ENCODE measurements around the gene SYF2.
"Not testable (repeated sequence)": the region's sequence is repeated elsewhere in the genome, so short reads cannot be mapped to it uniquely, and the experiment has no call there.

SYF2 gene

DNA sequence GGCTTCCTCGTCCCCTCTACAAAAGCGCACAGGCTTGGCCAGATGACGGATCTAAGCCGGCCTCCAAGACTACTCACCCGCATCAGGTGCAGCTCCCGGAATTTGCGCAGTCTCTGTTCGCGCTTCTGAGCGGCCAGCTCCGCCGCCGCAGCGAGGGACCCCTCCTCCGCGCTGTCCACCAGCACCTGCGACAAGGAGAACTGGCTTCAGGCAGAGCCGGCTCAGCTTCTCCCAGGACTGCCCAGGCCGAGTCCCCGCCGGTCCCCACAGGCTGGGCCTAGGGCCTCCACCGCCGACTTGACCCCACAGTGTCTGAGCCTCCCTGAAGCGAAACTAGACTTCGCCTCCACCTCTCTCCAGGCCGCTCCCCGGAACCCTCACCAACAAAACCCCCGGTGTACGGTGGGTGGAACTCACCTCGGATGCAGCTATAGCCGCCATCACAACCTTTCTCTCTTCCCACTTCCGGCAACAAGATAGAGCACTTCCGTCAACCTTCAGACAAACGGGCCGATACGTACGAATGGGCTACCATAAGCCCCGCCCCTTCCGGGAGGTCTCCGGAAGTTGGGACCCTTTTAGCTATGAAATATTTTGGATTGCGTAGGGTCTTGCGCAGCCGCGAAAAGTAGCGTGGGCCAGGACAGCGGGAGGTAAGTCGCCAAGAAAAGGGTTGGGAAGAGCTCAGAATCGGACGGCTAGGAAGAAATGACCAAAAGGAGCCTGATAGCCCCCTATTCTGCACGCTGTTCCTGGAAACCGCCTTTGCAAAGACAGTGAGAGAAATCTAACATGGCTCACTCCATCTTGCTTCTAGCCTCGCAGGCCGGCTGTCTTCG lies at the start of gene SYF2:
Gene SYF2 (minus strand): TSS at position 476 of the 839 bp plus-strand sequence. CDS start 35 bp downstream, at position 441.
- peak; percentile 87 to 94 for DNase-seq

DNA sequence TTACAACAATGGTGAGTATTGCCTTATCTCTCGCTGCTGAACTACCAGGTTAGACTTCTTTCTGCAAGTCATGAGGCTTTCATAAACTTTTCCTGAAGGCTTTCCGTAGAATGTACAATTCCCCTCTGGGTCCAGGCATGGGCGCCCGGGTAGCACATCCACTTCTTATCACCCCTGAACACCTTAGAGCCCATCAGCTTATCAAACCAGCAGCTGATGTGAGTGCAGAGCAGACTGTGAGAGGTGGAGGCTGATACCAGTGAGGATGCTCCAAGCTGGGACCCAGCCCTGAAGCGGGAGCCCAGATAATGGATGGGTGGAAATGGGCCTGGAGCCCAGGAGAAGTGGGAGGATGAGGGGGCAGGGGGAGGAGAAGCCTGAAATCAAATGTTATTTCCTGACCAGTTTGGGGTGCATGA lies 47.4 kb upstream of the SYF2 start:
- not testable (repeated sequence) for DNase-seq

DNA sequence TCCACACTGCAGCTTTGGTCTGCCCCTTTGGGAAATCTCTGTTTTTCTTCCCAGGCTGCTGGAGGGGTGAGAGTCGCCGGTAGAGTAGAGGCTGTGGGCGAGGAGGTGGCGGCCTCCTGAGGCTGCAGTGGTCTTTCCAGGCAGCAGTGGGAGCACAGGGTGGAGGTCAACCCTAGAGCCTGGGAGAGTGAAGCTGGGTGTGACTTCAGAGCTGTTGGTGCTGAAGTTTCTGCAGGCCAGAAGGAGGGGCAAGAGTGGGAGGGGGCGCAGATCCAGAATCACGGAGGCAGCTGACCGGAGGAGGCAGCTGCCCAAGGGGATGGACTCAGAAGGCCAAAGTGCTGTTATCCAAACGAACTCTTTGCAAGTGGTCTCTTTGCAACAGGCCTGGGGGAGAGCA lies 46.5 kb upstream of the SYF2 start:
- DNase-seq: not testable (repeated sequence)

DNA sequence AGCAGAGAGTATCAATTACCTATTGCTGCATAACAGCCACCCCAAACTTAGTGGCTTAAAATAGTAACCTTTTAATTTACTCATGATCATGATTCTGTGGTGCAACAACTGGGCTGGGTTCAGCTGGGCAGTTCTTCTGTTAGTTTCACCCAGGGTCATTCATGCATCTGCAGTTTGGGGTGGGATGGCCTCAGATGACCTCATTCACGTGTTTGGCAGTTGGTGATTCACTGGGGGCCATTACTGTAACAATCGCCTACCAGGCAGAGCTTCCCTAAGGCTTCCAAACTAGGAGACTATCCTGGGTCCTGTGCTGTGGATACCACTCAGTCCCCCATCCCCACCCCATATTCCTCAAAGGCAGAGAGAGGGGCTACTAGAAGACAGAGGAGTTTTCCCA lies 46.1 kb upstream of the SYF2 start:
- DNase-seq: not testable (repeated sequence)

DNA sequence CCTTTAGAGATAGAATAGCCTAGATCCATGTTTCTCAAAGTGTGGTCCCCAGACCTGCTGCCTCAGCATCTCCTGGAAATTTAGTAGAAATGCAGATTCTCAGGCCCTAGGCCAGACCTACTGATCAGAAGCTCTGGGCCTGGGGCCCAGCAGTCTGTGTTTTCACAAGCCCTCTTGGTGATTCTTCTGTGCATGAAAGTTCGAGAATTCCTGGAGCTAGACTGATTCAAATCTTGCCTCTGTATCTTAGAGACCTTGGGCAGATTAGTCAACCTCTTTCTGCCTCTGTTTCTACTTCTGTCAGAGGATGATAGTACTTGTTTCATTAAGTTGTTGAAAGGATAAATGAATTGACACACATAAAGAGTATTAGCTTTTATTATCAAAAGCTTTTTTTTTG lies 45.0 kb upstream of the SYF2 start:
- DNase-seq: not testable (repeated sequence)

DNA sequence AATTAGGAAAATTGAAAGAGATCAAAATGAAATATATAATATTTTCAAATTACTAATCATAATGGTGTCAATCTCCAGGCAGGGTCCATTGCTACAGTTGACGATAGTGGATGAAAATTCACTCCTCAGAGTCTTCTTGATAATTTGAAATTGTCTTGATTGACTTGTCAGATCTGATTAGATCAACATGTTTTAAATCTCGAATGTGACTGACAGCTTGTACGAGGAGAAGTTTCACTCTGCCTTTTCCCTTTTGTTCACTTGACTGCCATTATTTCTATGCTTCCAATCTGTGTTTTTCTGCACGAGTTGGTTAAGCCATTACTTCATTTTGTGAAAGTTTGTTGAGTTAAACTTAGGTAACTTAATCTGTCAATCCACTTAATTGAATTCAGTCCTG lies 43.3 kb upstream of the SYF2 start:
- not testable (repeated sequence) for DNase-seq

DNA sequence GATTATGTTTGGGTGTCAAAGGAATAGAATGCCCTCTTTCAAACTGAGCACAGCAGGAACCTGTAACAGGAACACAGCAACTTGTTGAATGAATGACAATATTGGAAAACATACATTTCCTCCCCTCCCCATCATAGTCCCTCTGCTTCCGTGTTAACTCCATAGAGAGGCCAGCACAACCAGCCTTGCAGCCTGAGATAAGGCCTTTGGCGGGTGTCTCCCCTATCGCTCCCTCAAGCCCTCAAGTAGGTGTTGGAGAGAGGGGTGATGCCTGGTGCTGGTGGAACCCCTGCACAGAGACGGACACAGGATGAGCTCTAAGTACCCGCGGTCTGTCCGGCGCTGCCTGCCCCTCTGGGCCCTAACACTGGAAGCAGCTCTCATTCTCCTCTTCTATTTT lies 39.9 kb upstream of the SYF2 start, which contains the start of gene RHD:
Gene RHD (plus strand): TSS at position 272 of the 400 bp plus-strand sequence. CDS start 39 bp downstream, at position 311.
- DNase-seq: not testable (repeated sequence)

DNA sequence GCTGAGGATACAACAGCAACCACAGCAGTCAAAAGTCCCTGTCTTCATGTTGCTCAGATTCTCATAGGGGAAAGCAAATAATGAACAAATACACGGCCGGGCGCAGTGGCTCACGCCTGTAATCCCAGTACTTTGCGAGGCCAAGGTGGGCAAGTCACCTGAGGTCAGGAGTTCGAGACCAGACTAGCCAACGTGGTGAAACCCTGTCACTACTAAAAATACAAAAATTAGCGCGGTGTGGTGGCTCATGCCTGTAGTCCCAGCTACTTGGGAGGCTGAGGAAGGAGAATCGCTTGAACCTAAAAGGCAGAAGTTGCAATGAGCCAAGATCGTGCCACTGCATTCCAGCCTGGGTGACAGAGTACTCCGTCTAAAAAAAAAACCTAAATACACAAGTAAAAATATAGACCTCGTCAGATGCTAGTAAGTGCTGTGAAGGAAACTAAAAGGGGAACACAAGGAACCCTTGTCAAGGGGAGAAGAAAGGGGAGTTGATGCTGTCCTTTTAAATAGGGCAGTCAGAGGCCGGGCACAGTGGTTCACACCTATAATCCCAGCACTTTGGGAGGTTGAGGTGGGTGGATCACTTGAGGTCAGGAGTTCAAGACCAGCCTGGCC lies 36.0 kb upstream of the SYF2 start:
- DNase-seq: not testable (repeated sequence)

DNA sequence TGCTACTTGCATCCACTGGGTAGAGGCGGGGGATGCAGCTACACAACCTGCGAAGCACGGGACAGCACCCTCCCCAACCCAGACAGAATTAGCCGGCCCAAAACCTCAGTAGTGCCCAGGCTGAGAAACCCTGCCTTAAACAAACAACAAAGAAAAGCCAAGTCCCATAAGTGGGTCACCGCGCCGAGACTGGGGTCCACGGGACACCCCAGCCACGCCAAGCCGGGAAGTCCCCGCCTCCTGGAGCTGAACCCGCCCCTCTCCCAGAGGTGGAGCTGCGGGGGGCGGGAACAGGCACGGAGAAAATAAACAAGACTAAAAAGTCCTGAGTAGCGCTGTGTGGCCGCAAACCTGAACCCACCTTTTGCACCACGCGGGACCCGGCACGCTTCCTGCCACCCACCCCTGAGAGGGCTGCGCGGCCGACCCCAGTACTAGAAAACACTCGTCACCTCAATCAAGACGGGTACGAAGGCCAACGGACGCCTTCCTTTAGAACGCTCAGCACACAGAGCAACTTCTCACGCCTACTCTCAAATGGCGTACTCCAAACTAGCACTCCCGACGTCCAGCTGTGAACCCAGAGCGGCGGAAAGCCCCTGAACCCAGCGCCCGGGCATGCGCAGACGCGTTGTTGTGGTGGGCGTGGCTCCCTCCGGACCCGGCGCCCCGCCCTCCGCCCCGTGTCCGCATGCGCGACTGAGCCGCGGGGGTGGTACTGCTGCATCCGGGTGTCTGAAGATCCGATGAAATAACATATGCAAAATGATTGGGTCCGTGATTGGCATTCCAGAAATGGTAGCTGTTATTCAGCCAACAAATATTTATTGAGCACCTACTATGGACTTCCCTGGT lies 35.2 kb upstream of the SYF2 start:
- DNase-seq: peak; percentile 32 to 76

DNA sequence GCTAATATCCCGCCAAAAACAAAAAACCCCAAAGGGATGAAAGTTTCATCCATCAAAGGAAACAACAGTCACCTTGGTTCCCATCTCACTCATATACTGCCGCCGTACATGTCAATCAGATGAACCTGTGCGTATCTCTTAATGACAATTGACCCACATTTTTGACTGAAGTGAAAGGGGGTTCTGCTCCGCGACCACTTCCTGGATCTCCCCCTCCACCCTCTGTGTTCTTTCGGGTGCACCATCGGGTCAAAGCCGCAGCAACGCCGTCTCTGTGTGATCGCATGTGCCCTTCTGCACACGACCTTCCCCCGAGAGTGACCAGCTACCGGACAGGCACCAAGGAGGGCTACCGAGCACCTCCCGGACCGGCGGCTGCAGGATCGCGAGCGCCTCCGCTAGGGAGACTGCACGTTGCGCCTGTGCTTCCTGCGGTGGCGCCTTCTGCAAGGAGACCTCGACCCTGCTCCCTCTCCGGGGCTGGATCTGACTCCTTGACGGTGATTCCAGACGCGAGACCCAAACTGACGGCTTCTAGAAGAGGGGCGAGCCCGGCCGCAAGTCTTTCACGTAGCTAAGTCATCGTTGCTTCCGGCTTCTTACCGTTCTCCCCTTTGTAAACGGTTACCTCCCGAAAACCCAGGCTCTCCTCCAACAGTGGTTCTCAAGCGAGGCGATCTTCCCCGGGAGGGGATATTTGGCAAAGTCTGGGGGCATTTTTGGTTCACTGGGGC lies 34.4 kb upstream of the SYF2 start:
- not testable (repeated sequence) for DNase-seq

DNA sequence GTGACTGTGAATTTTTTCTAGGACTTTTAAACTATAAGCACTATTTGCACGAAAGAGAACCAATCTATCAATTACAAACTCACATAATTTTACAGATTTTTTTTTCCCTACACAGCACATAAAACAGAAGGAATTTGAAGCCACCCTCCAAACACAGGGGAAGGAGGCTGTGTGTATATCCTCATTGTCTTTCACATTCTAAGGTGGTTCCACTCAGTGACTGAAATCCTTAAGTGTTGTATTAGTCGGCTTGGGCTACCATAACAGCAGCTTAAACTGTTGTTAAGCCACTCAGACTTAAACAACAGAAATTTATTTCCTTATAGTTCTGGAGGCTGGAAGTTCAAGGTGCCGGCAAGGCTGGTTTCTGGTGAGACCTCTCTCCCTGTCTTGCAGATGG lies 28.0 kb upstream of the SYF2 start:
- not testable (repeated sequence) for DNase-seq

DNA sequence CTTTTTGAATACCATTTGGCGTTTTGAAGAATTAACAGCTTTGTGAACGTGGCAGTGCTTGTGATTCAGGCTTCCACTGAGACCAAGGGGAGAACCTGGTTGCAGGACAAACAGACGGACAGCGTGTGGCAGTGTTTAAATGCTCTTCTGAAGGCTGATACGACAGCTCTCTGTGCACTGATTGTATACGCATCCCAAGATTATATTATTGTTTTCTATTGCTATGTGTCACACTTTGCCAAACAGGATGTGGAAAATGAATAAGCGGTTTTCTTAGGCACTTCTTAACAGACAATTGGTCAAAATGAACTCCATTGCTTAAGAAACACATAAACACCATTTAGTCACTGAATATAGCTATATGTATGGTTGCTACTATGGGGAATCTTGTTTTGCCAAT lies 27.5 kb upstream of the SYF2 start:
- not testable (repeated sequence) for DNase-seq

DNA sequence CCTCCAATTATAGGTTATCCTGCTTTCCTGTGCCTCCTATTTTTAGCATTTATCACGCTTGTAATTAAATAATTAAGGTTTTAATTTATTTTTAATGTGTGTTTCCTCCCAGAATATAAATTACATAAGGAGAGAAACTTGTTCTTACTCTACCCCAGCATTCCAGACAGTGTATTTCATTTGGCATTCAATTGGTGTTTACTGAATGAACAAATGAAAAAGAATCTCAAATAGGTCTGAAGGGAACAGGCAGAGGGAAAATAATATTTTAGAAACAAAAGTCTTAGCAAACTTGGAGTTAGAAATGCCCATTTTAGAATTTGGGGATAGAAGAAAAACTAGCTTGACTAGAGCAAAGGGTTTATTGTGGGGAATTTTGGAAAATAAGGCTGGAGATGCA lies 24.9 kb upstream of the SYF2 start:
- no peak for DNase-seq

DNA sequence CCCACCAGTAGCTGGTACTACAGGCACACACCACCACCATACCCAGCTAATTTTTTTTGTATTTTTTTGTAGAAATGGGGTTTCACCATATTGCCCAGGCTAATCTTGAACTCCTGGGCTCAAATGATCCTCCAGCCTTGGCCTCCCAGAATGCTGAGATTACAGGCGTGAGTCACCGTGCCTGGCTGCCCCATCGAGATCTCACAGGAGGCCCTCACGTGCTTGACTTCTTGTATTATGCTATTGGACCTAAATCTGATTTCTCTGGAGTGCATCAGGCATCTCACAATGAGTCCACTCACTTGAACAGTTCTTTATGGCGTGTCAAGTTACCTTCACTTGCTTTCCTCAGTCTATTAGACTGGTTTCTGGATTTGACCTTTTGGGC lies 24.3 kb upstream of the SYF2 start:
- DNase-seq: no peak

DNA sequence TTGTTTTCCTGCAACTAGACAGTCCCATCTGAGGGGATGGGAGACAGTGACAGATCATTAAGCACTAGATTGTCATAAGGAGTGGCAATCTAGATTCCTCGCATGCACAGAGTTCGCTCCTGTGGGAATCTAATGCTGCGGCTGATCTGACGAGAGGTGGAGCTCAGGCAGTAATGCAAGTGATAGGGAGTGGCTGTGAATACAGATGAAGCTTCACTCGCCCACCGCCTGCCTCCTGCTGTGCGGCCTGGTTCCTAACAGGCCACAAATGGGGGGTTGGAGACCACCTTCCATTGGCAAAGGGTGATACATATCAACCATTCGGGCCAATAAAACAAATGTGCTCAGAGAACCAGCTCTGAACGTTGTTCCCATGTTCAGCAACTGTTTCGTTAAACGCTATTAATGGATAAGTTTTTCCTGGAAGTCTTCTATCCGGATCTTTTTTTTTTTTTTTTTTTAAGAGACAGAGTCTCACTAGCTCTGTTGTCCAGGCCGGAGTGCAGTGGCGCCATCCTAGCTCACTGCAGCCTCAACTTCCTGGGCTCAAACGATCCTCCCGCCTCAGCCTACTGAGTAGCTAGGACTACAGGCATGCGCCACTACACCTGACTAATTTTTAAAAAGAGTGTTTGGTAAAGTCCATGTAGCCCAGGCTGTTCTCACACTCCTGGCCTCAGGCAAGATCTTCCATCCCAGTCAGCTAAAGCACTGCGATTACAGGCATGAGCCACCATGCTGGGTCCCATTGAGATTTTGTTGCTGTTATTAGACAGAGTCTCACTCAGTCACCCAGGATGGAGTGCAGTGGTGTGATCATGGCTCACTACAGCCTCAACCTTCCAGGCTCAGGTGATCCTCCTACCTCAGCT lies 23.6 kb upstream of the SYF2 start:
- DNase-seq: no peak

DNA sequence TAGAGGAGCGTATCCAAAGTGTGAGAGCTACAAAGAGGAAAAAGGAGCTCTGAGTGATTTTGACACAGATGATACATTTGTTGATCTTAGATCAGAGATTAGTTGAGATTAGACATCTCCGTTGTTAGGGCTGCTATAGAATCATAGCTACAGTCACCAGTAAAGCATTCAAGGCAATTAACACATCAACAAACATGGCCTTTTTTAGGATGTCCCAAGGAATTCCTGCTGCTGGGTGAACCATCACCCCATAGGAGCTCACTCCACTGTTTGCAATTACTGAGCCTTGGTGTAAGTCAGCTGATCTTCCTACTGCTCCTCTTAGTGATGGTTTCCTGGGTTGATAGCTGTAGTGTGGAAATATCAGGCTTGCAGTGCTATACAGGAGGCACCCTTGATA lies 21.6 kb upstream of the SYF2 start:
- DNase-seq: no peak

DNA sequence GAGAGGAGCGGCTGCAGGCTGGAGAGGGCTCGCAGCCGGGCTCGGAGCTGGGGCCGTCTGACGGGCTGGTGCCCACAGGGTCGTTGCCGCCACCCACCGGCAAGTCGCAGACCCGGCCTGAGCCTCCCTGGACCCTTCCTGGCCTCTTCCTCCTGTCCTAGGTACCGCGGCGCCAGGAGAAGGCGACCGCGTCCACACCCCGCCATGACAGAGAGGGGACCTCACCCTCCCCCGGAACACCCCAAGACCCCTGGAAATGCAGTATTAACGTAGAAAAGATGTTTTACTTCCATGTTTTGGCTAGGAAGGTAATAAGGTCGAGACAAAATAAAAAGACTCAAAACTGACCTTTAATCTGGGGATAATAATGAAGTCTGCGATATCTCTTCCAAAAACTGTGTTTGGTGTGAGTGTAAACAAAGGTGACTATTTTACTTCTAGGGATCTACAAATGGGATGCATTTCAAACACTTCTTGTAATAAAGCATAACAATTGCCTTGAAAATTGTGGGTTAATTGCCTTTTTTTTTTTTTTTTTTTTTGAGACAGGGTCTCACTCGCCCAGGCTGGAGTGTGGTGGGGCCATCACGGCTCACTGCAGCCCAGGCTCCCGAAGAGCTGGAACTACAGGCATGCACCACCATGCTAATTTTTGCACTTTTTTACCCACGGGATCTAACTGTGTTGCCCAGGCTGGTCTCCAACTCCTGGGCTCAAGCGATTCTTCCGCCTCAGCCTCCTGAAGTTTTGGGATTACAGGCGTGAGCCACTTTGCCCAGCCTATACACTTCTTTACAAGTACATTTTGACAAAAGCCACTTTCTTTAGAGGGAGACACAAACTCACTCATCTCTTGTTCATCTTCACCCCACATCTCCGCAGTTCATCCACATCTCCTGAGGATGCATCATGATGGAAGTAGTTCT lies 15.8 kb upstream of the SYF2 start:
- no peak for DNase-seq

DNA sequence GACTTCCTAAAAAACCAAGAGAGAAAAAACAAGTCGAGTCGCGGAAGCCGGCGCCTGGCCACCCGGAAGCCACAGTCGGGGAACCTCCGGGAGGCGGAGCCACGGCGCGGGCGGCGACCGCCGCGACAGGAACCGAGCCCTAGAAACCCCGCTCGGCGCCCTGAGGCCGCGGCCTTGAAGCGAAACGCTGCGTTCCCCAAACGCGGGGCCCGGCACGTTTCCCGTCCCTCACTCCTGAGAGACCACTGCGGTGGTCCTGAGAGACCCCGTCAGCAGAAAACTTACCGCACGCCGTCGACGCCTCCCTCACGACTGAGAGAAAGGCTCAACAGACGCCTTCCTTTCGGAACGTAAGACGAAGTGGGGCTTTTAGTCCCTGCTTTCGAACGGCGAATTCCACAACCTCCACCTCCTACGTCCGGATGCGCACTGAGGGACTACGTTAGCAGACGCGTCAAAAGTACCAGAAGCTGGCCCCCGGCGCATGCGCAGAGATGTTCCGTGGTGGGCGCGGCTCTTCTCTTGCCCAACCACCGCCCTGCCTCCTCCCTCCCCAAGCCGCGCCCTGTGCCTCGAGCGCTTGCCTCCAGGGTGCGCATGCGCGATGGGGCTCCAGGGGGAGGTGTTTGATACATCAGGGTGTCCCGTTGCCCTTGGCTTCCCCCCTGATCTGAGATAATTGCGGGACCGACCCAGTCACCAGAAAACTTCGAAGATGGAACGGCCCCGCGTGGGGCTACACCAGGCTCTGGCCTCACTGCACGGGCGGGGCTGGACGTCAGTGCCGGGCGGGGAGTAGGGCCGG lies 14.9 kb upstream of the SYF2 start, which contains the start of gene RSRP1:
Gene RSRP1 (minus strand): TSS at position 431 of the 805 bp plus-strand sequence. CDS start 491 bp downstream, outside the sequence.
- DNase-seq: peak; percentile 98 to 99

DNA sequence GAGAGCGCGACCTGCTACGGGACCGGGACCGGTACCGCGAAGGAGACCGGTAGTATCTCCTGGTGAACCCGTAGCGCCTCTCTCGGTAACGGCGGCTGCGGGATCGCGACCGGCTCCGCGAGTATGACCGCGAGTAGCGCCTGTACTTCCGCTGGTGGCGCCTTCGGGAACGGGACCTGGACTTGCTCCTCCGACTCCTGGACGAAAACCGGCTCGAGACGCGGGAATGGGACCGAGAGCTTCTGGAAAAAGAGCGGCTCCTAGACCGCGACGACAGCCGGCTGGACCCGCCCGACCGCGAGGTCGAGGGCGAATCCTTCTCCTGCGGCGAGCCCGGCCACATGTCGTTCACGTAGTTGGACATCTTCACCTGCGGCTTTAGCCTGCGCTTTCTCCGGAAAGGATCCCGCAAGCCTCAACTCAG lies 14.3 kb upstream of the SYF2 start:
- DNase-seq: peak in 1 of 2 experiments; percentile 32

All from NCI-H524 (cell line).